Activated T-cell treated with anti-CD3 and anti-CD28 coated beads, Interleukin-2, amount 50 U/mL, for 72 hours (primary cell): ENCODE results near the gene KDM3B. TPM values are rescaled to one million over a fixed set of nuclear protein-coding genes. Genes with fewer than 3 reads are reported as not detected.
"Not testable (repeated sequence)": the region's sequence is repeated elsewhere in the genome, so short reads cannot be mapped to it uniquely, and the experiment has no call there.

Experiments used
- ATAC-seq, 2 donors: fragments of 150-1000 bp; cut with Tn5 transposase; replicated peaks in 1 of 2; 2 replicates each; pipeline ENCODE4 v1.10.0; 2021; ENCODE audit warnings: moderate library complexity in 2 of 2, mild to moderate bottlenecking in 1 of 2
- DNase-seq, 2 donors: peaks; one replicate each; pipeline ENCODE4 v3.0.0; 2021 to 2022; ENCODE audit warnings: mixed read lengths in 1 of 2
- H3K27ac Mint-ChIP-seq: one replicate; pipeline ENCODE4 v1.8.0; 2022; ENCODE audit warnings: mild to moderate bottlenecking, moderate library complexity, mixed read lengths
- H3K27me3 Mint-ChIP-seq: one replicate; pipeline ENCODE4 v1.8.0; 2022; ENCODE audit warnings: low read depth, mixed read lengths
- H3K36me3 Mint-ChIP-seq, 2 donors: one replicate each; pipeline ENCODE4 v1.8.0; 2022; ENCODE audit warnings: mixed read lengths in 2 of 2, mild to moderate bottlenecking in 1 of 2; ENCODE audit not compliant: insufficient read depth in 2 of 2
- H3K4me1 Mint-ChIP-seq: one replicate; pipeline ENCODE4 v1.8.0; 2022; ENCODE audit warnings: low read depth, mixed read lengths
- H3K4me3 Mint-ChIP-seq, 2 donors: one replicate each; pipeline ENCODE4 v1.8.0; 2022; ENCODE audit warnings: mild to moderate bottlenecking in 2 of 2, mixed read lengths in 2 of 2, moderate library complexity in 2 of 2
- H3K9me3 Mint-ChIP-seq, 2 donors: one replicate each; pipeline ENCODE4 v1.8.0; 2022; ENCODE audit warnings: mixed read lengths in 2 of 2
- total RNA-seq, 2 donors: library from RNA; stranded (reverse); gene quantifications; one replicate each; pipeline ENCODE4 v1.2.3, GENCODE V29; 2022

KDM3B gene
- total RNA-seq, 2 donors from 2014 or later: 59.5 to 67.2 TPM

DNA sequence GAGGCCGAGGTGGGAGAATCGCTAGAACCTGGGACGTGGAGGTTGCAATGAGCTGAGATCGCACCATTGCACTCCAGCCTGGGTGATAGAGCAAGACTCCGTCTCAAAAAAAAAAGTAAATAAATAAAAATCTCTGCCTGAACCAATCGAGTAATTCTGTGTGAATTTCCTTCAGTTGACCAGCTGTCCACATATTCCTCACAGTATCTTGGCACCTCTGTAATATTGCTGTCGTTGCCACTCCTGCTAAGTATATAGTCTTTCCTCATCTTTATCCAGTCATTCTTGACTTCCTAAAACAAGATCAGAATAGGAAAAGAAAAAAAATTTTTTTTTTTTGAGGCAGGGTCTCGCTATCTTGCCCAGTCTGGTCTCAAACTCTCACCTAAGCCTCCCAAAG, 29.9 kb downstream of the KDM3B start:
- Mint-ChIP-seq H3K36me3 (peaks cover 6 to 19% of the 10 kb centered on the region in 2 donors), H3K27ac (no peak overlapping the region), H3K9me3 (no peaks in the 10 kb centered on the region), H3K27me3 (no peaks in the 10 kb centered on the region), H3K4me1 (no peaks in the 10 kb centered on the region), H3K4me3 (no peak overlapping the region)
- ATAC-seq (no peak), DNase-seq (no peak)

- H3K27me3 Mint-ChIP-seq: no peaks in the 10 kb centered on the region
- H3K9me3 Mint-ChIP-seq: no peaks in the 10 kb centered on the region
- H3K4me3 Mint-ChIP-seq: no peak overlapping the region
- peaks cover 6 to 14% of the 10 kb centered on the region in 2 donors for H3K36me3 Mint-ChIP-seq
- DNase-seq (no peak), ATAC-seq (no peak)
- H3K27ac Mint-ChIP-seq: no peak overlapping the region
- H3K4me1 Mint-ChIP-seq: no peaks in the 10 kb centered on the region
Observed at GRCh38 chr5:138385660-138386059, 33.2 kb downstream of the KDM3B start.

DNA sequence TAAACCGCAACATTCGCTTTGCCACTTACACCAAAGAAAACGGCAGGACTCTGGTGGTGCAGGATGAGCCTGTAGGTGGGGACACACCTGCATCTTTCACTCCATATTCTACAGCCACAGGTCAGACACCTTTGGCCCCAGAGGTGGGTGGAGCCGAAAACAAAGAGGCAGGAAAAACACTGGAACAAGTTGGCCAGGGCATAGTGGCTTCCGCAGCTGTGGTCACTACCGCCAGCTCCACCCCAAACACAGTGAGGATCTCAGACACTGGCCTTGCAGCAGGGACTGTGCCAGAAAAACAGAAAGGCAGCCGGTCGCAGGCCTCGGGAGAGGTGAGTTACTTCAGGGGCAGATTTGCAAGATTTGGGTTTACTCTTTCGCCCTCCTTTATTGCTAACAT, 33.8 kb downstream of the KDM3B start:
- DNase-seq (no peak), ATAC-seq (no peak)
- Mint-ChIP-seq H3K4me3 (no peak overlapping the region), H3K27ac (no peak overlapping the region), H3K4me1 (no peaks in the 10 kb centered on the region), H3K27me3 (no peaks in the 10 kb centered on the region), H3K9me3 (no peaks in the 10 kb centered on the region), H3K36me3 (peaks cover 6 to 14% of the 10 kb centered on the region in 2 donors)

- Mint-ChIP-seq H3K9me3 (no peaks in the 10 kb centered on the region), H3K27ac (no peak overlapping the region), H3K4me3 (no peak overlapping the region), H3K36me3 (peaks cover 0 to 11% of the 10 kb centered on the region in 2 donors), H3K4me1 (no peaks in the 10 kb centered on the region), H3K27me3 (no peaks in the 10 kb centered on the region)
- DNase-seq (no peak), ATAC-seq (no peak)
Observed at GRCh38 chr5:138389332-138389731, 36.8 kb downstream of the KDM3B start.

DNA sequence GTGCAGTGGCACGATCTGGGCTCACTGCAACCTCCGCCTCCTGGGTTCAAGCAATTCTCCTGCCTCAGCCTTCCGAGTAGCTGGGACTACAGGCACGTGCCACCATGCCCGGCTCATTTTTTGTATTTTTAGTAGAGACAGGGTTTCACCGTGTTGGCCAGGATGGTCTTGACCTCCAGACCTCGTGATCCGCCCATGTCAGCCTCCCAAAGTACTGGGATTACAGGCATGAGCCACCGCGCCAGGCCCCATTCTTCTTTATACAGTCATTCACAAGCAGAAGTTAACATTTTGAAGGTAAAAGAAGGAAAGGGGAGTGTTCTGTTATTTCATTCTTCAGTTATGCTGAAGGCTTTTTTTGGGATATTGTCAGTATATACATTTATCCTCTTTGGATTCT, 37.4 kb downstream of the KDM3B start:
- not testable (repeated sequence) for H3K27ac Mint-ChIP-seq, ATAC-seq, H3K9me3 Mint-ChIP-seq, H3K4me3 Mint-ChIP-seq, H3K4me1 Mint-ChIP-seq, H3K27me3 Mint-ChIP-seq, DNase-seq
- peaks cover 0 to 11% of the 10 kb centered on the region in 2 donors for H3K36me3 Mint-ChIP-seq

DNA sequence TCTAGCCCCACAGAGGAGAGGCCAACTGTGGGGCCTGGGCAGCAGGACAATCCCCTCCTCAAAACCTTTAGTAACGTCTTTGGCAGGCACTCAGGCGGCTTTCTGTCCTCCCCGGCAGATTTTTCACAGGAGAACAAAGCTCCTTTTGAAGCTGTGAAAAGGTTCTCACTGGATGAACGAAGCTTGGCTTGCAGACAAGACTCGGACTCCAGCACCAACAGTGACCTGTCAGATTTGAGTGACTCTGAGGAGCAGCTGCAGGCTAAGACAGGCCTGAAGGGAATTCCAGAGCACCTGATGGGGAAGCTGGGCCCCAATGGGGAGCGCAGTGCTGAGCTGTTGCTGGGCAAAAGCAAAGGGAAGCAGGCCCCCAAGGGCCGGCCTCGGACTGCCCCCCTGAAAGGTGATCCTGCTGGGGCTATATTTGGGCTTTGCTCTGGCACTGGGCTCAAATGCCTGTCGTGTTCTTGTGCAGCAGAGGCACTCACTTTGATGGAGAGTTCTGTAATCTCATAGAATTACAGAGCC, 39.4 kb downstream of the KDM3B start:
- Mint-ChIP-seq H3K27me3 (no peaks in the 10 kb centered on the region), H3K9me3 (no peaks in the 10 kb centered on the region), H3K27ac (no peak overlapping the region), H3K4me1 (no peaks in the 10 kb centered on the region), H3K36me3 (peaks cover 4 to 13% of the 10 kb centered on the region in 2 donors), H3K4me3 (no peak overlapping the region)
- no peak for ATAC-seq
- no peak for DNase-seq

GRCh38 chr5:138402640-138403039, 50.2 kb downstream of the KDM3B start:
- H3K4me3 Mint-ChIP-seq: no peak overlapping the region
- peak overlapping the region; percentile 82 for H3K27ac Mint-ChIP-seq
- H3K9me3 Mint-ChIP-seq: no peaks in the 10 kb centered on the region
- H3K4me1 Mint-ChIP-seq: peaks cover 12% of the 10 kb centered on the region
- peaks cover 4 to 26% of the 10 kb centered on the region in 2 donors for H3K36me3 Mint-ChIP-seq
- peak in 1 of 2 donors; percentile 7 for DNase-seq
- H3K27me3 Mint-ChIP-seq: no peaks in the 10 kb centered on the region
- peak in 1 of 2 donors; percentile 72 for ATAC-seq

DNA sequence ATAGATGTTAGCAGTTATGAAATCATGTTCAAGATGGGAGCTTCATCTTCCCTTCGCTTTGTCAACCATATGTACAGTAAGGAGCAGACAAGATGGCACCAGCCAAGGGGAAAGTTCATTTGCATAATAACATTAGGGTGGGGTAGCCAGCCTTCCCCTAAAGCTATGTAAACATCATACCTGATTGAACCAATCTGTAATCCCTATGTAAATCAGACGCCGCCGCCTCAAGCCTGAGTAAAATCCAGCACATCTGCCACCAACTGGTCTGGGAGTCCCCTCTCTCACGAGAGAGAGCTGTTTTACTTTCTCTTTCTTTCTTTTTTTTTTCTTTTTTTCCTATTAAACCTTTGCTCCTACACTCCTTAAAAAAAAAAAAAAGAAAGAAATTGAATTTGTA, 55.5 kb downstream of the KDM3B start:
- H3K36me3 Mint-ChIP-seq: peaks cover 4 to 25% of the 10 kb centered on the region in 2 donors
- peak; percentile 28 to 59 for DNase-seq
- peak overlapping the region; percentile 95 for H3K27ac Mint-ChIP-seq
- peak; percentile 81 to 99 for ATAC-seq
- H3K9me3 Mint-ChIP-seq: no peaks in the 10 kb centered on the region
- no peaks in the 10 kb centered on the region for H3K27me3 Mint-ChIP-seq
- H3K4me1 Mint-ChIP-seq: peaks cover 10% of the 10 kb centered on the region
- peak overlapping the region; percentile 26 to 63 for H3K4me3 Mint-ChIP-seq

- not testable (repeated sequence) for H3K4me3 Mint-ChIP-seq, H3K27me3 Mint-ChIP-seq, H3K4me1 Mint-ChIP-seq, H3K9me3 Mint-ChIP-seq, ATAC-seq, H3K27ac Mint-ChIP-seq
- DNase-seq: peak; percentile 23 to 37
- peaks cover 4 to 25% of the 10 kb centered on the region in 2 donors for H3K36me3 Mint-ChIP-seq
Observed at GRCh38 chr5:138410996-138411640, 58.6 kb downstream of the KDM3B start.

DNA sequence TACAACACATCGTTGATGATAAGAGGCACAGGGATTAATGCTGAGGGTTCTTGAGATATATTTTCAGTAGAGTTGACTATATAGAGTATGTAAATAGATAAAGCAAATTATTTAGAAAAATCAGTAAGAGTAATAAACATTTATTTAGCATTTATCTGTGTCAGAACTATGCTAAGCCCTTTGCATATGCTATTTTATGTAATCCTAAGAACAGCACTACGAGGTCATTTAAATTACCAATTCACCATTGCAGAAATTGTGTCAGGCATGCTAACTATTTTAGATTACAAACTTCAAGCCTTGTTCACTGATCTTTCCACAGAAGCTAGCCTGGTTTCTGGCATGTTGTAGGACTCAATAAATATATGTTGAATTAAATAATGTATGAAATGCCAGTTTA, 66.0 kb downstream of the KDM3B start:
- DNase-seq (no peak), ATAC-seq (no peak)
- no peaks in the 10 kb centered on the region for H3K4me1 Mint-ChIP-seq
- no peaks in the 10 kb centered on the region for H3K27me3 Mint-ChIP-seq
- no peaks in the 10 kb centered on the region for H3K9me3 Mint-ChIP-seq
- no peak overlapping the region for H3K4me3 Mint-ChIP-seq
- no peak overlapping the region for H3K27ac Mint-ChIP-seq
- peaks cover 5 to 28% of the 10 kb centered on the region in 2 donors for H3K36me3 Mint-ChIP-seq

DNA sequence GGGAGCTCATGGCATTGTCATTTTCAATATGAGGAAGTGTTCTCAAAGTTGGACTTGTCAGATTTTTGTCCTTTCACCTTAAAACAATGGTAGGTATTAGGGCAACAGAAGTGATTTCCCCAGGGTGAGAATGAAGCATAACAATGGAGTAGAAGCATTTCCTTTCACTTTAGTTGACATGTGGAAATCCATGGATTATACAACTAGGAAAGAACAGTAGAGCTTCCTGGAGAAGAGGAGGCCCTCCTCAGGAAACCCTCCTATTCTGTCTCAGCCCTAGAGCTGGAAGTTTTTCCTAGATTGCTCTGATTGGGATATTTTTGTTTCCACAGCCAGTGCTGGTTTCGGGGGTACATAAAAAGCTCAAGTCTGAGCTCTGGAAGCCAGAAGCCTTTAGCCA, 72.6 kb downstream of the KDM3B start:
- Mint-ChIP-seq H3K9me3 (no peaks in the 10 kb centered on the region), H3K36me3 (peaks cover 12 to 36% of the 10 kb centered on the region in 2 donors), H3K27ac (no peak overlapping the region)

DNA sequence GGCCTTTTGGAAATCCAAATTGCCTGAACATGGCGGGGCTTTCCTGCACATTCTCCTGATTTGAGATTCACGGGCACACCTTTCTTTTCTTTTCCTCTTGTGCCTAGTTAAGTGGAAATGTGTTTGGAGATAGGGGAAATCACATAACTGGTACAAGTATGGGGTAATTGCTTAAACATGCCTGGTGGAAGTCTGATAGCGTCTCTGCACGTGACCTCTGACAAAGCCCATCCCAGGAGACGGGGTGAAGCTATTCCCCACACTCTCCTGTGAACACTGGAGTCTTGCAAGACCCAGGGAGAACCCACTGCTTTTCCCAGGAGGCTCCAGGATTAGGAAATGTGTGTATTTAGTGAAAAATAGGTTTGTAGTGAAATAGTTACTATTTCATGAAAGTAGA, 83.5 kb downstream of the KDM3B start:
- DNase-seq (no peak), ATAC-seq (no peak)
- Mint-ChIP-seq H3K9me3 (no peaks in the 10 kb centered on the region), H3K27me3 (no peaks in the 10 kb centered on the region), H3K4me3 (no peak overlapping the region), H3K27ac (no peak overlapping the region), H3K4me1 (peaks cover 7% of the 10 kb centered on the region), H3K36me3 (peaks cover 3 to 14% of the 10 kb centered on the region in 2 donors)

More for the DNA sequence above, 72.6 kb downstream of the KDM3B start:
- Mint-ChIP-seq H3K4me1 (no peaks in the 10 kb centered on the region), H3K4me3 (no peak overlapping the region), H3K27me3 (no peaks in the 10 kb centered on the region)
- ATAC-seq: no peak
- DNase-seq: no peak

DNA sequence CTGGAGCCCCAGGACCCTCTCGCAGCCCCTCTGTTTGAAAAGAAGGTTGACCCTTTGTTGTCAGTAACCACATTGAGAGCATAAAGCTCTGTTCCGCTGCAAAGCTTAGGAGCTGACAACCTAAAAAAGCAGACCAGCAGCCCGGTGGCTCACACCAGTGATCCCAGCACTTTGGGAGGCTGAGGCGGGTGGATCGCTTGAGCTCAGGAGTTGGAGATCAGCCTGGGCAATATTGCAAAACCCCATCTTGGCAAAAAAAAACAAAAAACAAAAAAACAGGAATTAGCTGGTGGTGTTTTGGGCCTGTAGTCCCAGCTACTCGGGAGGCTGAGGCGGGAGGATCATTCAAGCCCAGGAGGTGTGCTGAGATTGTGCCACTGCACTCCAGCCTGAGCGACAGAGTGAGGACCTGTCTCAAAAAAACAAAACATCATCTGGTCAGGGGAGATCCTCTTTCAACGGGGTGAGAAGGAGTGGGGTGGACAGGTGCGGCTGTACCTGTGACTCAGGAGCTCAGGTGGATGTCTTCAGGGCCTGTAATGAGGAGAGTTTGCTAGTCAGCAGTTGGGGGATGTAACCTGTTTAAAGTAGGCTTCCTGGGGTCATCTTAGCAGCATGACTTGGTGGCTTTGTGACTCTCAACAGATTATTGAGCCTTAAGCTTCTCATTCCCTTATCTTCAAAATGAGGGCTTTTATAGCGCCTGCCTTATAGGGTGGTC, 85.7 kb downstream of the KDM3B start:
- no peaks in the 10 kb centered on the region for H3K9me3 Mint-ChIP-seq
- H3K27ac Mint-ChIP-seq: no peak overlapping the region
- H3K4me3 Mint-ChIP-seq: peak overlapping the region; percentile 72 to 77
- H3K4me1 Mint-ChIP-seq: peaks cover 7% of the 10 kb centered on the region
- DNase-seq: no peak
- H3K27me3 Mint-ChIP-seq: no peaks in the 10 kb centered on the region
- no peak for ATAC-seq
- peaks cover 3 to 5% of the 10 kb centered on the region in 2 donors for H3K36me3 Mint-ChIP-seq
